ENCODE results near the gene NOD1.
"Not testable (repeated sequence)": the region's sequence is repeated elsewhere in the genome, so short reads cannot be mapped to it uniquely, and the experiment has no call there.

The NOD1 gene

GRCh38 chr7:30445770-30446169 is 32.8 kb downstream of the NOD1 start:
- peak; percentile 47 for DNase-seq

GRCh38 chr7:30437823-30438574 is 40.6 kb downstream of the NOD1 start:
- no peak for DNase-seq

GRCh38 chr7:30436518-30436917 is 42.1 kb downstream of the NOD1 start:
- DNase-seq, result no peak

- DNase-seq, result no peak
Measured at GRCh38 chr7:30436046-30436445, 42.5 kb downstream of the NOD1 start.

GRCh38 chr7:30434140-30434799 is 44.3 kb downstream of the NOD1 start:
- DNase-seq, result no peak

GRCh38 chr7:30433506-30433905 is 45.1 kb downstream of the NOD1 start:
- DNase-seq, result no peak

- peak; percentile 20 for DNase-seq
Measured at GRCh38 chr7:30433082-30433481, 45.5 kb downstream of the NOD1 start.

GRCh38 chr7:30430777-30431176 is 47.8 kb downstream of the NOD1 start:
- no peak for DNase-seq

GRCh38 chr7:30430276-30430675 is 48.3 kb downstream of the NOD1 start:
- no peak for DNase-seq

- DNase-seq, result no peak
Measured at GRCh38 chr7:30429156-30429530, 49.4 kb downstream of the NOD1 start.

GRCh38 chr7:30428246-30429155 is 50.1 kb downstream of the NOD1 start:
- DNase-seq, result no peak

GRCh38 chr7:30427296-30428070 is 51.1 kb downstream of the NOD1 start:
- DNase-seq, result no peak

GRCh38 chr7:30424506-30424905 is 54.1 kb downstream of the NOD1 start:
- no peak for DNase-seq

GRCh38 chr7:30423788-30424505 is 54.6 kb downstream of the NOD1 start:
- DNase-seq, result no peak

GRCh38 chr7:30422922-30423321 is 55.7 kb downstream of the NOD1 start:
- DNase-seq, result peak; percentile 42

- no peak for DNase-seq
Measured at GRCh38 chr7:30421647-30422196, 56.9 kb downstream of the NOD1 start.

- no peak for DNase-seq
Measured at GRCh38 chr7:30420662-30421061, 57.9 kb downstream of the NOD1 start.

- not testable (repeated sequence) for DNase-seq
Measured at GRCh38 chr7:30420080-30420479, 58.5 kb downstream of the NOD1 start.

- no peak for DNase-seq
Measured at GRCh38 chr7:30413864-30414263, 64.7 kb downstream of the NOD1 start.

GRCh38 chr7:30412782-30413504 is 65.6 kb downstream of the NOD1 start:
- DNase-seq, result peak; percentile 78

- DNase-seq, result no peak
Measured at GRCh38 chr7:30411897-30412296, 66.7 kb downstream of the NOD1 start.
